Amniotic epithelial cell (primary cell): ENCODE results near the gene GNA14.
"Not testable (repeated sequence)": the region's sequence is repeated elsewhere in the genome, so short reads cannot be mapped to it uniquely, and the experiment has no call there.

Experiments used
- DNase-seq: peaks from one replicate; pipeline ENCODE4 v3.0.0-alpha.2; 2010; ENCODE audit warnings: low read depth

GNA14 gene

GRCh38 chr9:77648234-77649108 is at the start of gene GNA14:
Gene GNA14 (minus strand): TSS chr9:77648322. CDS start chr9:77647793, 529 bp downstream.
- DNase-seq = peak; percentile 4

- no peak for DNase-seq
Measured at GRCh38 chr9:77697238-77697984, 49.3 kb upstream of the GNA14 start.

DNA sequence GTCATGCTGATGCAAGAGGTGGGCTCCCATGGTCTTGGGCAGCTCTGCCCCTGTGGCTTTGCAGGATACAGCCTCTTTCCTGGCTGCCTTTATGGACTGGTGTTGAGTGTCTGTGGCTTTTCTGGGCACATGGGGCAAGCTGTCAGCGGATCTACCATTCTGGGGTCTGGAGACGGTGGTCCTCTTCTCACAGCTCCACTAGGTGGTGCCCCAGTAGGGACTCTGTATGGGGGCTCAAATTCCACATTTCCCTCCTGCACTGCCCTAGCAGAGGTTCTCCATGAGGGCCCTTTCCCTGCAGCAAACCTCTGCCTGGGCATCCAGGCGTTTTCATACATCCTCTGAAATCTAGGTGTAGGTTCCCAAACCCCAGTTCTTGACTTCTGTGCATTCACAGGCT is 42.6 kb upstream of the GNA14 start:
- not testable (repeated sequence) for DNase-seq

- not testable (repeated sequence) for DNase-seq
Measured at GRCh38 chr9:77690119-77690518, 42.0 kb upstream of the GNA14 start.

- not testable (repeated sequence) for DNase-seq
Measured at GRCh38 chr9:77687737-77688136, 39.6 kb upstream of the GNA14 start.

DNA sequence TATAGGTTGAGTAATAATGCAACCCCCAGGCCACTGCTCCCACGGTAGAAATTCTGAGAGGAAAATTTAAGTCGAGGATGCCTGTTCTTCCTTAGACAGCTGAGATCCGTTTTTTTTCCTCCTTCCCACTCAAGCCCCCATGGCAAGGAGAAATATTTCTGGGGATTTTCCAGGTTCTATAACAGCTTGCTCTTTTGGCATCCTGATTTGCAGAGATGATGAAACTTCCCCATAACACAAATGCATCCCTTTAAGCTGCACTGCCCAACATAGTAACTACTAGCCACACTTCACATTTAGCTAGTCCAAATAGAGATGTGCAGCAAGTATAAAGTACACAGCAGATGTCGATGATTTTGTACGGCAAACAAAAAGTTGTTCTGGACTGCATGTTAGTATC is 32.5 kb upstream of the GNA14 start:
- no peak for DNase-seq

GRCh38 chr9:77679661-77680368 is 31.7 kb upstream of the GNA14 start:
- DNase-seq = peak; percentile 9

GRCh38 chr9:77679088-77679487 is 31.0 kb upstream of the GNA14 start:
- DNase-seq = no peak

- peak; percentile 57 for DNase-seq
Measured at GRCh38 chr9:77677957-77678535, 29.9 kb upstream of the GNA14 start.

DNA sequence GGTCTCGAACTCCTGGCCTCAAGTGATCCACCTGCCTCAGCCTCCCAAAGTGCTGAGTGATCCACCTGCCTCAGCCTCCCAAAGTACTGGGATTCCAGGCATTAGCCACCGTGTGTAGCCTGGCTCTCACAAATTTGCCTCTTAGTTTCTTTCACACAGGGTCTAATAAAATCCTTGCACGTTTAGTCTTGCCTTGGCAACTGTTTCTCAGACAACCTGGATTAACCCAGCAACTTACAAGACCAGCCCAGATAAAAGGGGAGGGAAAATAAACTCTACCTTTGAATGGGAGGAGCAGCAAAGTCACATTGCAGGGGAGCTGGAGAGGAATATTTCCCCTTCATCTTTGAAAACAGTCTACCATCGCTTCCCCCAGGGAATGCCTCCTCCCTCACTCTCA is 29.3 kb upstream of the GNA14 start:
- no peak for DNase-seq

DNA sequence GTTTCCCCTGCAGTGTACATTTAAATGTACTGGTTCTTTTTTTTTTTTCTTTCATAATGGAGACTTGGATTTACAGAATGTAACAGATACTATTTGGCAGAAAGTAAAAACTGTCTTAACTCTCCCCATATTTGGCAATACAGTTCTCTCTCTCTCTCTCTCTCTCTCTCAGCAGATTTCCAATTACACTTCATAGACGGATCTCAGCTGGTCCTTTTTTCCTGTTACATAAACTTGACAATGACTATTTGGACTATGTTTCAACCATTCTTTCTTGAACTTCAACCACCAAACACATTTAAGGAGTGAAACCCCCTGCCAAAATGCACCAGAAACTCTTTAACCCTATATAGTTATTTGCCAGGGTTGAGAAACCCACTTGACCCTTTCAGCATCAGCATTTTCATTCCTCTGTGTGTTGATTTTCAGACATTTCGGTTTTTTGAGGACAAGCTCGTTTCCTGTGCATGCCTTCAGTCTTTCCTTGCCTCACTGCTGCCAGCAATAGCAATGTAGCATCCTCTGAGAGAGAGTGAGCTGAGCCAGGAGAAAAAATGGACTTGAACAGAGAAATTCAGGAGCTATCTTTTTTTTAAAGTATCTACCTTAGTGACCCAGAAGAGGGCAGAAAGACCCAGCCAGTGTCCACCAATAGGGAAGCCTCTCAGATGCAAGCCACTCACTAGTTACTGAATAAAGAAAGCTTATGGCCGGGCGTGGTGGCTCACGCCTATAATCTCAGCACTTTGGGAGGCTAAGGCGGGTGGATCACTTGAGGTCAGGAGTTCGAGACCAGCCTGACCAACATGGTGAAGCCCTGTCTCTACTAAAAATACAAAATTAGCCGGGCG is 26.0 kb upstream of the GNA14 start:
- peak; percentile 5 for DNase-seq

GRCh38 chr9:77672183-77672582 is 24.1 kb upstream of the GNA14 start:
- DNase-seq = no peak

DNA sequence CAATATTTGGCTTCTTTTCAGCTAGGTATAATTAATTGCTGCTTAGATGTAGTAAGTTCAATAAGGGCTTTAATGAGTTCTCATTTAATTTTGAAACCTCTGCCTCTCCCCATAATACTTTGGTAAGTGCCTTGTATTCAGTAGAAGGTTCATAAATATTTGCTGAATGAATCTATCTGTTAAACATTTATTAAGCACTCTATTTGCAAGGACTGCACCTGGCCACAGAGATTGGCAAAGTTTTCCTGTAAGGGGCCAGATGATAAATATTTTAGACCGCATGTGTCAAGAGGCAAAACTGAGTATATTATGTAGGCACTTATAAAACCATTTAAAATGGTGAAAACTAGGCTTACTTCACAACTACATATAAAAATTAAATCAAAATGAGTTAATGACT is 19.0 kb upstream of the GNA14 start:
- DNase-seq = no peak

- no peak for DNase-seq
Measured at GRCh38 chr9:77663754-77664153, 15.6 kb upstream of the GNA14 start.

DNA sequence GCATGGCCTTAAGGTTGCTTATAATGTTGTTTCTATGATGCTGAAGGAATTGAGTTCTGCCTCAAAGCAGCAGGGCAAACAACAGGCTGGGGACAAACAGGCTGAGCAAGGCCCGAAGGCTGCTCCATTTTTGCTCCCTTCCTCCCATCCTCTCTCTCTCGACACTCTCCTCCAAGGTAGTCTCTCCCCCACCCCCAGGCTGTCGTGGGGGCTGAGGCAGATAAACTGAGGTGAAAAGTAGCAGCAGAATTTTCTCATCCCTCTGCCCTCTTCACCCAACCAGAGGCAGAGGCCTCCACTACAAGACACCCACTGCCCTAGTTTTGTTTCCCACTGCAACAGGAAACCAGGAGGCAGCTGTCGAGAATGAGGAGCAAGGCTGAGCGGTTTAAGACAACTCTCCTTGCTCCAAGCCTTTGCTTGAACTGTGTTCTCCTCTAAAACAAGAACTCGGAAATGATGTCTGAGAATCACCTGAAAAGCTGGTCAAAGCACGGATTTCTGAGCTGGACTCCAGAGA is 13.5 kb upstream of the GNA14 start:
- DNase-seq = no peak

GRCh38 chr9:77659926-77660325 is 11.8 kb upstream of the GNA14 start:
- no peak for DNase-seq

DNA sequence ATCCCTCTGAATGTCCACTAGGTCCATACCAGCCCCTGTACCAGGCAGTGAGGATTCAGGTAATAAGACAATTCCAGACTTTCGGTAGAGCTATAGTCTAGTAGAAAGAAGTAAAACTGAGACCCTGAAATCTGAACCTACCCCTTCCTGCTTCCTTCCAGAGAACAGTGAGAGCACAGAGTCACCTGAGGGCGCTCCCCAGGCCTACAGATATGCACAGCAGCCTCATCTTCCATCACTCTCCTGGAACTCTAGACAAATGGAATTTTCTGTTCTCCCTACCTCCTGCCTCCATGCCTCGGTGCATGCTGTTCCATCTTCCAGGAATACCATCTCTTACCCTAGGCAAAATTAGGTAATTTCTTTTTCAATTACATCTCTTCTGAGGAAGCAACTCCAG is 3.1 kb upstream of the GNA14 start:
- DNase-seq = no peak

- peak; percentile 38 for DNase-seq
Measured at GRCh38 chr9:77649109-77649812, 1.1 kb upstream of the GNA14 start.

- DNase-seq = peak; percentile 2
Measured at GRCh38 chr9:77647267-77648233, 572 bp downstream of the GNA14 start.
